GM08714 (cell line): ENCODE data around the gene SLC49A3.
"Not testable (repeated sequence)": the region's sequence is repeated elsewhere in the genome, so short reads cannot be mapped to it uniquely, and the experiment has no call there.

Source experiments
- H3K4me3 ChIP-seq: fragments of 200-500 bp; sonication (Bioruptor generic); 2 replicates; pipeline ENCODE4 v1.5.1; 2014; ENCODE audit warnings: mild to moderate bottlenecking, low read length, inconsistent platforms
- ZNF274 ChIP-seq: IDR thresholded peaks from 2 replicates; pipeline ENCODE4 v1.6.1; 2012; ENCODE audit warnings: mild to moderate bottlenecking, low read depth, low read length

Gene SLC49A3

DNA sequence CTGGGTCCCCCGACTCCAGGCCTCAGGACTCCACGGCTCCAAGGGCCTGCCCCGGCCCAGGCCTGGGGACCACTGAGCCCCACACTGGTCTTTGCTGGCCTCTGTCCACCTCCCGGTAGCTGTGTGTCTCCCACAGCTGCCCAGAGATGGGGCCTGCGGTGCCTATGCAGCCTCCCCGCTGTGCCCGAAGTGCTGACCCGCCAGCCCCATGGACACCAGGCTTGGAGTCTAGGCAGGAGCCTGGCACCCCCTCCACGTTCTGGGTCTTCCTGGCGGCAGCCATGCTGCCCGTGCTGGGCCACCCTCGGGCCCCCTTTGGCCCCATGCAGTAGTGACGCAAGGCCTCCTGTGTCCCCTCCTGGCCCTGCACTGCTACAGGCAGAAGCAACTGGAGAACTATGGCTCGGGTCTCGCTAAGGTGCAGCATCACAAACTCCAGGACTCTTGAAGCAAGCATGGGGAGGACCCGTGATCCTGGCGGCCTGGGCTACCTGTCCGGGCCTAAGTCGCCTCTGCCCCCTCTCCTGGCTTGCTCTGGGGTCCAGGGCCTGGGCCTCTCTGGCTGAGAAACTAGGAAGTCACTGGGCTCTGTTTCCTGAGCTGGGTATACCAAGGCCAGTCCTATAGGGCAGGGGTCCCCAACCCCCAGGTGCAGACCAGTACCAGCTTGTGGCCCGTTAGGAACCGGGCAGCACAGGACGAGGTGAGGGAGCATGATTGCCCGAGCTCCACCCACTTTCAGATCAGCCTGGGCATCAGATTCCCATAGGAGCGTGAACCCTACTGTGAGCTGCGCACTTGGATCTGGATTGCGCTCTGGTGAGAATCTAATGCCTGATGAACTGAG lies 13.7 kb downstream of the SLC49A3 start:
- H3K4me3 ChIP-seq, result peak overlapping the region; percentile 79
- TF ChIP-seq ZNF274, result no peak

DNA sequence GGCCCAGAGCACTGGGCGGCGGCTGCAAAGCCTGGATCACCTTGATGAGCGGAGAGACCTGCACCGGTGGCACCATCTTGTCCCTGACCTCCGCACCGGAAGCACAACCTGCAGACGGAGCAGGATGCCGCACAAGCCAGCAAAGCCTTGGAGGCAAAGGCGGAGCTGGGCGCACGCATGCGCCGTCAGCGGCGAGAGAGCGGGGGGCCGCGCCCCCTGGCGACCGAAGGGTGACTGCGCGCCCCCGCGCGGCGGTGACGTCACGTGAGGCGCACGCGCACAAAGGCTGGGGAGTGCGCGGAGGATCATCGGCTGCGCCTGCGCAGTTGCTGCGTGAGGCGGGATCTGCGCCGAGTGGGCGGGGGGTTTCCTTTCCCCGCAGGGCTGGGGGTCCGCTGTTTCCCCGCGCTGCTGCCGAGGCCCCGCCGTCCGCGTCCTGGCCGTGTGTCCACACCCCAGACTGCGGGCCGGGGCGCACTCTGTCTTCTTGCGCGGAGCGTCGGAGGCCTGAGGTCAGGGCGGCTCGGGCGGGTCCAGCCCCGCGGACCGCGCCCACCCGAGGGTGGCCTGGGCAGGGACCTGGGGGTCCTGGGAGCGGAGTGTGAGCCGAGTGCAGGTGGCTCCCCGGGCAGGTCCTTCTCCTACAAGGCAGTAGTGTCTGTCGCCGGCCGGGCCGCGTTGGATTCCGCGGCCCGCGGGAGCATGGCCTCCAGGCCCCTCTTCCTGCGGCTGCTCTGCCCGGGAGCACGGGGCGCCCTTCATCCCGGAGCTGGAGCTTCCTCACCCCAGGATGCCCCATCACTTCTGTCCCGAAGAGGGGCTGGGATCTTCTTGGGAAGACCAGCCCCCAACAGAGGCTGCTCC lies 14.5 kb downstream of the SLC49A3 start, which contains the start of the genes ATP5ME and MYL5:
Gene ATP5ME (minus strand): TSS at position 105 of the 864 bp plus-strand sequence. CDS start 29 bp downstream, at position 76.
Gene MYL5 (plus strand): TSS at position 371 of the 864 bp plus-strand sequence. CDS start 3,485 bp downstream, outside the sequence.
- no peak for TF ChIP-seq ZNF274
- H3K4me3 ChIP-seq, result peak within 1 kb of the TSS; percentile 79

DNA sequence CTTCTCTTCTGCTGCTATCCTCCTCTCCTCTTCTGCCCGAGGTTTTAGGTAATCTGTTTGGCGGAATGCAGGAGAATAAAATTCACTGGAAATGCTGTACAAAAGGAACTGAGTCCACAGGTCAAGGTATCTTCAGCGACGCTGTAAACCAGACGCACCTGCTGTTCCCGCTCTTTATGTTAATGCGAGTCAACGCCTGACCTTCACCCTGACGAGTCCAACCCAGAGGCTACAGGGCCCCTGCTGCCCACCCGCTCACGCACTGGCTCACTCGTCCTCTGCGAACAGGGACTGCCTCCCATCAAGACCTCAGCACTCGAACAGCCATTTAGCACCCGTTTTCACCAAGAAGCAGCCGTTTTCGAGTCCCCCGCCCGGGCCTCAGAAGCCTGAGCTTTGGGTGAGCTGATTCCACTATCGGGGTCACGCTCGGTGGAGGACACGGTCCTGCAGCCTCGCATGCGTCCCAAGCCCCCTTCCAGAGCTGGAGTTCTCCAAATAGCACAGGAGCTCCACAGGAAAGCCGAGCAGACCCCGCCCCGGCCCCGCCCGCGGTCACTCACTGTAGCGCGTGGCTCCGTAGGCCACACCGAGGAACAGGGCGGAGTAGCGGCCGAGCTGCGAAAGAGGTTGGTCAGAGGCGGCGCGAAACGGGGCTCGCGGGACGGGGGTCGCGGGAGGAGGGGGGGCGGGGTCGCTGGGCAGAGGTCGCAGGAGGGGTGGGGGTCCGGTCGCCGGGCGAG lies 15.4 kb downstream of the SLC49A3 start:
- TF ChIP-seq ZNF274, result no peak
- H3K4me3 ChIP-seq, result peak overlapping the region; percentile 67

DNA sequence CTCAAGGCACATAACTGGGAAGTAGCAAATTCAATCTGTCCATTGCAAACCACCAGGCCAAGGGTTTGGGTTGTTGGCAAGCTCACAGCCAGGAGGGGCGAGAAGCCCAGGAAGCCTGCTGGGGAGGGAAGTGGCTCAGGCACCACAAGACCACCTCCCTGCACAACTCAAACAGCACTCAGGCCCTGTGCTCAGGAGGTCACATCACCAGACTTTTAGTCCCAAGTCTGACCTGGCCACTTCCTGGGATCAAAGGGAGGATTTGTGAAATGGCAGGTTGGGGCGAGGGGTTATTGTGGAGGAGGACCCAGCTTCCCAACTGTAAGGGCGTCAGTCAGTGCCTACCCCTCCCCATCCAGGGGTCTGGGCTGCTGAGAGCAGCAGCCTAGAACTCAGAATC lies 17.2 kb downstream of the SLC49A3 start:
- TF ChIP-seq ZNF274, result no peak
- H3K4me3 ChIP-seq, result no peak overlapping the region

DNA sequence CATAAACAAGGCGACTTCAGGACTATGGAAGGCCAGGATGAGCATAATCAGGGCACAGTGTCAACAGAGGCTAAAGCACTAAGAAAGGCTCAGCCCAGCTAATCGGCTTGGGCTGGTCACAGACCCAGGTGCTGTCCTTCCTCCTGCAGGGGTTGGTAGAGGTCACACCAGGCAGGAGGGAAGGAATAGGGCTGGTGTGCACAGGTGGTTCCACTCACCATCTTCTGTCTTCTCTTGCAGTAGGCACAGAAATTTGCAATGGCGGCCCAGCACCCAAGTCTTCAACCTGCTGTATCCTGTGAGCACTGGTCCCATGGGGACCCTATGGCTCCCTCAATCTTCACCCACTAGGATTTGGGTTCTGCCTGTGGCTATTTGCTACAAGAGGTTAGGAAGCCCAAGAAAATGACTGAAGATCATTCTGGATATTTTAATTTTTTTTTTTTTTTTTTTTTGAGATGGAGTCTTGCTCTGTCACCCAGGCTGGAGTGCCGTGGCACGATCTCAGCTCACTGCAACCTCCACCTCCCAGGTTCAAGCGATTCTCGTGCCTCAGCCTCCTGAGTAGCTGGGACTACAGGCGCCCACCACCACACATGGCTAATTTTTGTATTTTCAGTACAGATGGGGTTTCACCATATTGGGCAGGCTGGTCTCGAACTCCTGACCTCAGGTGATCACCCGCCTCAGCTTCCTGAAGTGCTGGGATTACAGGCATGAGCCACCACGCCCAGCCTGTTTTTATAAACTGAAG lies 19.0 kb downstream of the SLC49A3 start:
- H3K4me3 ChIP-seq, result not testable (repeated sequence)

DNA sequence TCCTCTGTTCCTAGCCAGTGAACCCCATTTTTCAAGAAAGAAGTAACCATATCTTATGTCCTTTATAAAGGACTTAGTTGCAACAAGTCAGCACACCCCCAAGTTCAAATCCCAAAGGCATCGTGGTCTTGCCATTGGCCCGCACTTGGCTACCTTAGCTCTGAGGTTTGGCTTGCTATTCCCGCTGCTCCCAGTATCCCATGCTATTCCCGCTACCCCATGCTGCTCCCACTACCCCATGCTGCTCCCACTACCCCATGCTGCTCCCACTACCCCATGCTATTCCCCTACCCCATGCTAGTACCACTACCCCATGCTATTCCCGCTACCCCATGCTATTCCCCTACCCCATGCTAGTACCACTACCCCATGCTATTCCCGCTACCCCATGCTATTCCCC lies 20.7 kb downstream of the SLC49A3 start:
- H3K4me3 ChIP-seq, result not testable (repeated sequence)

DNA sequence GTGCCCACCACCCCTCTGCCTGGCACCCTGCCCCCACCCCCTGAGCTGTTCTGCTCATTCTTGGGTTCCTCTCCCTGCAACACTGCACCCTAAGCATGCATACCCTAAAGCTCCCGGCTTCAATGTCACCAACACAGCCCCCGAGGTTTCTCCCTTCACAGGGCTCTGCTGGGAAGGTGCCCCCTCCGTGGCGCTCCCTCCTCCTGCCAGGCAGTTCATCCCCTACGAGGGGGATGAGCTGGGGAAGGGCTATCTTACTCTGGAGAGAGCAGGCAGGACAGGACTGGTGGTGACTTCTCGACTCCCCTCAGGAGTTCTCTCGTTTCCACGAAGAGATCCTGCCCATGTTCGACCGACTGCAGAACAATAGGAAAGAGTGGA lies 21.4 kb downstream of the SLC49A3 start:
- H3K4me3 ChIP-seq, result no peak overlapping the region
- no peak for TF ChIP-seq ZNF274

DNA sequence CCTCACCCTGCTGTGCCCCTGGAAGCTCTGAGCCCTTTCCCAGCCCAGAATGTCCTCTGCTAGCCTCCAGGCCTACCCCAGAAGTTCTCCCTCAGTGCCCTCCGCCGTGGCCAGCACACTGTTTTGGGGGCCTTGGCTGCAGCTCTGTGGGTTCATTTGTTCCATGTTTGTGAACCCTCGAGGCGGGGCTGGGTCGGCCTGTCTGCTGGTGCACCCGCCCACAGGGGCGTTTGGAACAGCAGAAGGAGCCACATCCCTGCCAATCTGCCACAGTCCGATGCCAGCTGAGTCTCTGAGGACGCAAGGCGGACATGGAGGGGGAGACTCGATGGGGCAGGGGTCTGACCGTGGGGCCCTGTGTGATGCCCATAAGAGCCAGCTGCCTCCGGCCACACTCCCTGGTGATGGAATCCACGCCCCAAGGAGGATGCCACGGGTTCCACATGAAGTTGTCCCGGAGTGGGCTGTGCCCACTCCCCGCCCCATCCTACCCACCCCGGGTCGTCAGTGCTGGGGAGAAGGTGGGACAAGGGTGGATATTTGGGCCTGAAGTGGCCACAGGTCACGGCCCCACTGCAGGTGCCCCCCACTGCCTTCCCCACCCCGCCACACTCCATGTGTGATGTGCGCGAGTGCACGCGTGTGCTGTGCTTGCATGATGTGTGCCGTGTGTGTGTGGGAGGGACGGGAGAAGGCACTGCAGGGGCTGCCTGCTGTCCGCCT lies 22.0 kb downstream of the SLC49A3 start:
- TF ChIP-seq ZNF274, result no peak
- H3K4me3 ChIP-seq, result no peak overlapping the region

DNA sequence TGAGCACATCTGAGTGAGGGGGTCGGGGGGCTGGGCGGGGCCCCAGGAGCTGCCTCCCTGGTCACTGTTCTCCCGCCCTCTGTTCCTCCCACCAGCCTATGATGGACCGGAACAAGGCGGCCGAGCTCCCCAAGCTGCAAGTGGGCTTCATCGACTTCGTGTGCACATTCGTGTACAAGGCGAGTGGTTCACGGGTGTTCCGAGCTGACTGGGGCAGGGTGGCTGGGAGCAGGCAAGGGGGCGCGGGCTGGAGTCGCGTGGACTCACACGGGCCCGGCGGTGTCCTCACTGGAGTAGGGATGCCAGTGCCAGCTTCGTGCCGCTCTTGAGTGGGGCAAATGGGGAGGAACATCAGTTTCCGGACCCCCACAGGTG lies 22.5 kb downstream of the SLC49A3 start:
- no peak for TF ChIP-seq ZNF274
- H3K4me3 ChIP-seq, result no peak overlapping the region

DNA sequence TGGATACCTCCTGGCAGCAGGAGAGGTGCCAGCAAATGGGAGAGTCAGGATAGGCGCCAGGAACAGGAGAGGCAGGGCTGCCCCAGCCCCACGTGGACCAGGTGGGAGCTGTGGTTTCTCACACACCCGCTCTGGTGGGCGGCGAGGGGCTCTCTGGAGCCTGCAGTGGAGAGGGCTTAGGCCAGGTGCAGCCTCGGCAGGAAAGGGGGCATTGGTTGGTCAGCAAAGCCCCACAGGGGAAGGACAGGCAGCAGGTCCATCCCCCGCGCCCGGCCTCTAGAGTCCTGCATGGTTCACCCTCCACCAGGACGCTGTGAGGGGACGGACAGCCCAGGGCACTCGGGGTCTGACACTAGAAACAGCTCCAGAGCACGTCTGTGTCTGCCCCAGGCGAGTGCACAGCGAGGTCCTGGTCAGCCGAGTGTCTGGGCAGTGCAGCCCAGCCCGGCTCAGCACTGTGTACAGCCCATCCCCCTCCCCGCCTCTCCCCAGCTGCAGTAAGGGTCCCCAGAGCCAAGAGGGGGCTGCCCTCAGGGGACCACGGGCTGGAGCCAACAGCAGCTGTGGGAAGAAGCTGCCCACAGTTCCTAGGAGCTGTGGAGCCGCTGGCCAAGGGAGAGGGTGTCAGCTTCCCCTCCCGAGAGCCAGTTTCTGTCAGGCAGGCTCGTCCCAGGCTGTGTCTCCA lies 23.1 kb downstream of the SLC49A3 start:
- H3K4me3 ChIP-seq, result no peak overlapping the region
- TF ChIP-seq ZNF274, result no peak

DNA sequence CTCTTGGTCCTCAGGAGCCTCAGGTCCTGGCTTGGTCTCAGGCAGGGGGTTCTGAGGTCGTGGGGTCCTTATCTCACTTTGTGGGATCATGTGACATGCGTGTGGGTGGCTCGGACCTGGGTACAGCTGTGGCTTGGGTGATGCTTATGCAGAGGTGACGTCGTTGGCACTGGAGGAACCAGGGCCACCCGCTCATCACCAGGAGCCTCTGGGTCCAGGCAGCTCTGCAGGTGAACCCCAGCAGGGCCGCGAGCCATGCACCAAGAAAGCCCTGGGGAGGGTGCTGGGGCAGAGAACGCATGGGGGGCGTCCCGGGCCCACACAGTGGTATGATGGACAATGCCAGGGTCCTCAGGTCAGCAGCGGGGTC lies 23.6 kb downstream of the SLC49A3 start:
- no peak for TF ChIP-seq ZNF274
- no peak overlapping the region for H3K4me3 ChIP-seq

DNA sequence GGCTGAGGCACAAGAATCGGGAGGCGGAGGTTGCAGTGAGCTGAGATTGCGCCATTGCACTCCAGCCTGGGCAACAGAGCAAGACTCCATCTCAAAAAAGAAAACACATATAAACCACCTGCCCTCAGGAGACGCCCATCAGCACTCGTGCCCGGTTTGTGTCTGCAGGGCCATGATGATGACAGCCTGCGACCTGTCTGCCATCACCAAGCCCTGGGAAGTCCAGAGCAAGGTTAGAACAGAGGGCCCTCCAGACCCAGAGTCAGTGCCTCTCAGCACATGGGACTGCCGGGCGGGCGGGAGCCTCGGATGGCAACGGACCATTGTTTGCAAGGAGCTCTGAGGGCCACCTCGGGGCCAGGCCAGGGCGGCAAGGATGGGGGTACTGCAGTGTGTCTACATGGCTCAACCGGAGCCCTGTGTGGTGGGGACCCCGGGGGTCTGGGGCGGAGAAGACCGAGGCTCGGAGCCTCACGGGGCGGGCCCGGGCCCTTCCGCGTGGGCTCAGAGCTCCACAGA lies 24.2 kb downstream of the SLC49A3 start:
- TF ChIP-seq ZNF274, result no peak

More for the DNA sequence above, 24.2 kb downstream of the SLC49A3 start:
- no peak overlapping the region; the same call in 1 of the 2 replicates for H3K4me3 ChIP-seq
